Measurements from ENCODE around the gene HDAC11. TPM values are rescaled to one million over a fixed set of nuclear protein-coding genes. Genes with fewer than 3 reads are reported as not detected.

The HDAC11 gene
- total and polyA plus RNA-seq, 4 donors: 2.5 to 9.0 (median 3.2) TPM

- Histone ChIP-seq H3K27ac (ENCODE audit: low read depth in 1 of 2, low read length in 2 of 2) (no peak overlapping the region), H3K36me3 (ENCODE audit: control insufficient read depth in 4 of 4, insufficient read depth in 3 of 4, low read depth in 1 of 4, low read length in 3 of 4) (no peaks in the 10 kb centered on the region), H3K27me3 (ENCODE audit: control insufficient read depth in 4 of 4, insufficient read depth in 4 of 4, low read length in 3 of 4) (no peaks in the 10 kb centered on the region), H3K9me3 (ENCODE audit: control insufficient read depth in 4 of 4, low read length in 3 of 4) (no peaks in the 10 kb centered on the region), H3K4me3 (ENCODE audit: low read depth in 1 of 3, low read length in 3 of 3) (no peak overlapping the region), H3K9ac (ENCODE audit: low read depth in 1 of 2, low read length in 2 of 2) (no peak overlapping the region), H3K4me1 (ENCODE audit: control insufficient read depth in 4 of 4, insufficient read depth in 4 of 4, low read length in 3 of 4) (no peaks in the 10 kb centered on the region)
- TF ChIP-seq NR2F2 (IDR thresholded peaks at IDR 0.05) (no peak), HNF4A (conservative IDR thresholded peaks at IDR 0.05) (no peak), CTCF (IDR thresholded peaks at IDR 0.05; ENCODE audit: low read depth, low read length, missing input control) (no peak)
- WGBS: 87% methylated on average over 11 of the region's 11 CpGs
- no peak for DNase-seq (ENCODE audit: low spot score)
Measured at GRCh38 chr3:13463618-13464400, 16.3 kb upstream of the HDAC11 start.

GRCh38 chr3:13465236-13465873 lies 14.8 kb upstream of the HDAC11 start:
- H3K9me3 ChIP-seq (ENCODE audit: control insufficient read depth in 4 of 4, low read length in 3 of 4): no peaks in the 10 kb centered on the region
- DNase-seq (ENCODE audit: low spot score): no peak
- H3K27me3 ChIP-seq (ENCODE audit: control insufficient read depth in 4 of 4, insufficient read depth in 4 of 4, low read length in 3 of 4): no peaks in the 10 kb centered on the region
- no peak overlapping the region for H3K4me3 ChIP-seq (ENCODE audit: low read depth in 1 of 3, low read length in 3 of 3)
- no peak overlapping the region for H3K9ac ChIP-seq (ENCODE audit: low read depth in 1 of 2, low read length in 2 of 2)
- no peak overlapping the region for H3K27ac ChIP-seq (ENCODE audit: low read depth in 1 of 2, low read length in 2 of 2)
- no peaks in the 10 kb centered on the region for H3K4me1 ChIP-seq (ENCODE audit: control insufficient read depth in 4 of 4, insufficient read depth in 4 of 4, low read length in 3 of 4)
- TF ChIP-seq ATF3 (IDR thresholded peaks at IDR 0.05): no peak
- TF ChIP-seq YY1 (IDR thresholded peaks at IDR 0.05): no peak
- no peak for TF ChIP-seq MAX (IDR thresholded peaks at IDR 0.05)
- TF ChIP-seq FOXA1 (IDR thresholded peaks at IDR 0.05): no peak
- TF ChIP-seq HNF4G (IDR thresholded peaks at IDR 0.05): no peak
- no peak for TF ChIP-seq SP1 (IDR thresholded peaks at IDR 0.05)
- no peak for TF ChIP-seq NR2F2 (IDR thresholded peaks at IDR 0.05)
- TF ChIP-seq RAD21 (IDR thresholded peaks at IDR 0.05): no peak
- no peak for TF ChIP-seq ZBTB33 (IDR thresholded peaks at IDR 0.05)
- TF ChIP-seq HNF4A (conservative IDR thresholded peaks at IDR 0.05): no peak
- no peak for TF ChIP-seq CTCF (IDR thresholded peaks at IDR 0.05; ENCODE audit: low read depth, low read length, missing input control)
- no peak for TF ChIP-seq TAF1 (conservative IDR thresholded peaks at IDR 0.05)
- no peak for TF ChIP-seq GABPA (IDR thresholded peaks at IDR 0.05 in 1 of 2, conservative IDR thresholded peaks at IDR 0.05 in 1 of 2)
- TF ChIP-seq JUND (IDR thresholded peaks at IDR 0.05): no peak
- TF ChIP-seq RXRA (IDR thresholded peaks at IDR 0.05): no peak
- TF ChIP-seq REST (IDR thresholded peaks at IDR 0.05): no peak
- no peak for TF ChIP-seq FOXA2 (IDR thresholded peaks at IDR 0.05)
- TF ChIP-seq EGR1 (IDR thresholded peaks at IDR 0.05; ENCODE audit: low read depth in 2 of 2): no peak
- H3K36me3 ChIP-seq (ENCODE audit: control insufficient read depth in 4 of 4, insufficient read depth in 3 of 4, low read depth in 1 of 4, low read length in 3 of 4): no peaks in the 10 kb centered on the region
- WGBS: 88% methylated on average over 4 of the region's 4 CpGs
